HEK293T (cell line): ENCODE measurements around the gene MYLK4.

Experiments
- L3MBTL2 ChIP-seq: fragments of 450-650 bp; conservative IDR thresholded peaks from 2 replicates; pipeline ENCODE4 v1.6.1; 2016; ENCODE audit warnings: mild to moderate bottlenecking
- NFRKB ChIP-seq: fragments of 450-650 bp; IDR thresholded peaks from 2 replicates; pipeline ENCODE4 v1.6.1; 2016; ENCODE audit warnings: mild to moderate bottlenecking, moderate library complexity
- ZNF384 ChIP-seq: fragments of 450-650 bp; IDR thresholded peaks from 2 replicates; pipeline ENCODE4 v1.6.1; 2016

DNA sequence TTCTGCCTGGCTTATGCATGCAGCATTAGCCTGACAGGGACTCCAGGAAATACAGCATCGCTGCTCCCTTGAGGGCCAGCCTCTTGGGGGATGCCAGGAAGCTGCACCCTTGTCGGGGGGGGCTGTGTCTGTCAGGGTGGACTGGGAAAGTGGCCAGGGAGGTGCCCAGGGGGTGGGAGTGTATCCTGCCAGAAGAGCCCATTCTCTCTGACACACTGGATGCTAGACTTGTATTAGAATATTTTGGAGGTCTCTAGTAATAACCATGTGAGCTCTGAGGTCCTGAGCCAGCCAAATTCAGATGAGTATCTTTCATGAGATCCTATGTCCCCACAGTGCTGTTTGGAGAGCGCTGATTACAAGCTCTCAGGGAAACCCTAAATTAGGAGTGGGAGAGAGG, 89.1 kb downstream of the MYLK4 start:
- TF ChIP-seq NFRKB (no peak), ZNF384 (no peak), L3MBTL2 (no peak)
